Middle frontal gyrus (tissue), 1 donor: ENCODE measurements around the gene LYPD6B.

Experiments
- DNase-seq: peaks from one replicate; pipeline ENCODE4 v3.0.0-alpha.2; 2015; ENCODE audit warnings: low spot score; ENCODE audit errors: extremely low spot score

LYPD6B gene

DNA sequence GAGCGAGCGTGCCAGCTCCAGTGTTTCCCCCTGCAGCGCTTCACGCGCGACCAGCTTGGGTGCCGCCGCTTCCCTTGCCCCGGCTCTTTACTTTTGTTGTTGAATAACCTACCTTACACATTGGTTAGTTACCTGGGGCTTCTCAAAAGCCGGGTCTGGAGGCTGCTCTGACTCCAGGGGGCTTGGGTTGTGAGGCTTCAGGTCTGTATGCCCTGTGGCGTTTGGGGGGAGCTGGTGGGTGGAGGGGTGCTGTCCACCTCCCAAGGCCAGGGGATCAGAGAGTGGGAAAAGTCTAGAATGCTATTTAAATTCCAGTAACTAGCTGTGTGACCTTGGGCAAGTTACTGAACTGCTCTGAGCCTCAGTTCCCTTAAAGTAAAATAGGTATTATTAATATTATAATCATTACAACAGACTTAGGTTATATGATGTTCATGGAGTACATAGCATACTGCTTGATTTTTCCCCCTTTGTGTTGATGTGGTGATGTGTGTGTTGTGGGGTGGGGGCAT is 770 bp downstream of the LYPD6B start:
- DNase-seq = no peak

DNA sequence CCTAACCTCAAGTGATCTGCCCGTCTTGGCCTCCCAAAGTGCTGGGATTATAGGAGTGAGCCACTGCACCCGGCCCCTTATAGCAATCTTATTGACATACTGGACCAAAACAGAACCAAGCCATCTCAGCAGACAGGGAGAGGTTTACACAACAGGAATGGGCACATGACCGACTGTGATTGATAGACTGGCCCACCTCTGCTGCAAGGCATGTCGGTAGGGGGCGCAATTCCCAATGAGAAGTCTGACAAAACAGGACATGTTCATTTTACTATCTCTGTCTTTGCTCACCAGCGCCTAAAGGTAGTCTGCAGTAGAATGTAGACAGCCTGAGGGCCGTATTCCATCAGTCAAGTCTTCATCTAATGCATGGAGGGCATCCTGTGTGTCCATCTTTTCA is 2.0 kb downstream of the LYPD6B start:
- no peak for DNase-seq

DNA sequence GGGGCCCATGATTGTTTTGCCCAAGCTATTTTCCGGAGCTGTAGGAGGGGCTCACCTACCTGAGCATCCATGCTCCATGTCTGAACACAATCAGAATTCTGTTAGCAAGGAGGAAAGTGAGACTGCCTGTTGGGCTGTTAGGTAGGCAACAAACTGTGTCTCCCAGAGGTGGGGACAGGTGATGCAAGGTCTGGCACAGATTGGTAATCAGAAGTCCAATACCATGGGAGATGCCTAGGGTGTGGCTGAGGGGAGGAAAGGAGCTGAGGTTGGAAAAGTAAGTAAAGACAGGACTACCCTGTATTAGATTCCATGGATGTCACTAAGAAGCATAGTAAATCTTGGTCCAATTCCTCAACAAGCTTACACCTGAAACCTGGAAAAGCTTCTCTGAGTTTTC is 3.0 kb downstream of the LYPD6B start:
- no peak for DNase-seq

DNA sequence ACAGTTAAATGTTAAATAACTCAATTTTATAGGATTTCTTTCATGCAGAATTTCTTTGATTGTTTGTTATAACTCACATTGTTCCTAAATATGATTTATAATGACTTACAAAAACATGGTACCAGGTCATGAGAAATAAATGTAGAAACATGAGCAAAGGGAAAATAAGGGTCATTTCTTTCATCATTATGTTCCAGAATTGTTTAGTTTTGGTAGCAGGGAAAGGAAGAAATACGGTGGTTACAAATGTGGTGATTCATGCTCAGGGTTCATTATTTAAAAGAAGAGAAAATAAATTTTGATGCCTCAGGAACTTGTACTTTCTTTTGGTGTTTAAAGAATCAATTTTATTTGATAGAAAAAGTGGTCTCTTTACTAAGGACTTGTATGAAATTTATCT is 4.4 kb downstream of the LYPD6B start:
- no peak for DNase-seq

DNA sequence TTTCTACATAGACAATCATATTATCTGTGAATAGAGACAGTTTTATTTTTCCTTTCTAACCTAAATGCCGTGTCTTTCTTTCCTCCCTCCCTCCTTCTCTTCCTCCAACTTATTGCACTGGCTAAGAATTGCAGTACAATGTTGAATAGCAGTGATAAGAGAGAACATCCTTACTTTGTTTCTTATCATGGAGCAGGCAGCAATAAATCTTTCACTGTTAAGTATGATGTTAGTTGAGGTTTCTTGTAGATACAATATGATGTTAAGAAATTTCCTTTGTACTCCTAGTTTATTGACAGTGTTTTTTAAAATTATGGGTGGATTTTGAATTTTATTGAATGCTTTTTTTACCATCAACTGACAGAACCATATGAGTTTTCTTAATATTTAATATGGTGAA is 6.0 kb downstream of the LYPD6B start:
- DNase-seq = no peak

DNA sequence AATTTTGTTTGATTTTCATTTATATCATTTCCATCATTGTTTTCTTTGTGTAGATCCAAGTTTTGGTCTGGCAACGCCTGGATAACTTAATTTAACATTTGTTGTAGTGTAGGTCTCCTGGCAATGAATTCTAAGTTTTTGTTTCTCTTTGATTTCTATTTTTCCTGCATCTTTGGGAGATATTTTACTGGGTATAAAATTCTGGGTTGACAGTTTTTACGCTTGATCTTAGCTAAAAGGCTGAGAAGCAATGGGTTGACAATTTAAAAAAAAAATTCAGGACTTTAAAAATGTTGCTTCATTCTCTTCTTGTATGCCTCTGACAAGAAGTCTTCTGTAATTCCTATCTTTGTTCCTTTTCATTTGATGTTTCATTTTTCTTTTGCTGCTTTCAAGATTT is 8.6 kb downstream of the LYPD6B start:
- no peak for DNase-seq

DNA sequence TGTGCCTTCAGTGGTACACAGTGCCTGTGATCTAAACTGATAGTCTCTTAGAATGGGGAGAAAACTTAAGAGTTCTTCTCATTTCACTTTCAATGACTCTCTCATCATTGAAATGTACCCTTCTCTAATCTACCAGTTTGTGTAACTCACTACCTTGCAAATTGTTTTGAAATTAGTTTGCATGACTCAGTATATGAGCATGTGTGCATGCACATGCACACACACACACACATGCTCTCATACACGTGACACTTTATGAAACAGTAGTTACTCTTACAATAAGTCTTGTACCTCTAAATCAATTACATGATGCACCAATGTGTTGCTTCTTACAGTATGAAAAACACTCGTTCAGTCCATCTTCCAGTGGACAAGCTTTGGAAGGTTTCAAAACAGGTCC is 10.6 kb downstream of the LYPD6B start:
- no peak for DNase-seq

DNA sequence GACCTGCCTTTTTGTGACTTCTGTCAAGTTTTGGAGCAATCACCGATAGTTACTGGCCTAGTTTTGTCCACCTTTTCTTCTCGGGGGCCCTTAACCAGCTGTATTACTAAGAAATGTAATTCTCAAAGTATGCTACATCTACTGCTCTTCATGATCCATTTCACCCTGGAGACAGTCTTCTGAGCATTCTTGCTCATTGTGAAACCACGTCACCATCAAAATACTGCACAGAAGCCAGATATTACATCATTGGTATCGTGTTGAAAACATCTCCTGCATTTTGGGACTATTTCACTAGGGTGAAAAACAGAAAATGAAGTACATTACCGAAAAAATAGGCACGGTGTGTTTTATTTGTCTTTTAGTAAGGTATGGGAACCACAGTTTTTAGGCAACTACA is 11.7 kb downstream of the LYPD6B start:
- no peak for DNase-seq

DNA sequence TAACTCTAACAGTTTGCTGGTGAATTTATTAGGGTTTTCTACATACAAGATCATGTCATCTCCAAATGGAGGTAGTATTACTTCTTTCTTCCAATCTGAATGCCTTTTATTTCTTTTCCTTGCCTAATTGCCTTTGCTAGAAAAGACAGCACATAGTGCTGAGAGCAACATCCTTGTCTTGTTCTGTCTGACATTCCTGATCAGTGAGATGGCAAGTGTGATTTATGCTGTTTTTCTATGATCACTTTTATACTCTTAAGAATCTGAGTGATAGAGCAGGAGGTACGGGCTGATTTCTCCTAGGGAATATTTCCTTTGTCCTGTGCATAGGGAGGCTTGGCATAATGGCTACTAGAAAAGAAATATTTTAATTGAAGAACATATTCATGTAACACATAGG is 17.3 kb downstream of the LYPD6B start:
- DNase-seq = no peak

DNA sequence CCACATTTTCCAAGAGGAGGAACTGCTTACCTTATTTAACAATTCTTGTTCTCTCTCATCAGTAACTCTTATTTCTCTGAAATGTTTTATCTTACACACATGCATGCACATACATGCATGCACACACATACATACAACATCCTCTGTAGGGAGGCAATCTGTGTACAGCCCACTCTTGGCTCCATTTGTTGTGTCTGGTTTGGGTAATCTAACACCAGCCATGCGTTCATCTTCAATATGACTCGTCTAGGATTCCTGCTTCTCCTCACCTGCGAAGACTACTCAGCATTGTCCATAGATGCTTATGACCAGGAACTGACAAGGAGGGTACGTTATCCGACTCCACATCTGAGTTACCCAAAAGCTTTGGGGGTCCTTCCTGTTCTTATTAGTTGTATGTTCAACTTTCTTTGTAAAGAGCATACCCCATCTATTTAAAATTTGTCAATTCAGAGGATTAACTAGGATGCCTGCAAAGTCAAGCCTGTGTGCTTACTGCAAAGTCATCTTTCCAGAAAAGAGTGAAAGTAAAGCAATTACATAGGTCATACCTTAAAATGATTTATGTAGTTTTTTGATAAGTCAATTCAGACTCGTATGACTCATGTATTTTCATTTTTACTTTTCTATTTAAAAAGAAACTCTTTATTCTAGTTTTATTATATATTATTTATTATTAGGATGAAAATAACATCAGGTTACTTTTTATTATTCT is 18.2 kb downstream of the LYPD6B start:
- no peak for DNase-seq

DNA sequence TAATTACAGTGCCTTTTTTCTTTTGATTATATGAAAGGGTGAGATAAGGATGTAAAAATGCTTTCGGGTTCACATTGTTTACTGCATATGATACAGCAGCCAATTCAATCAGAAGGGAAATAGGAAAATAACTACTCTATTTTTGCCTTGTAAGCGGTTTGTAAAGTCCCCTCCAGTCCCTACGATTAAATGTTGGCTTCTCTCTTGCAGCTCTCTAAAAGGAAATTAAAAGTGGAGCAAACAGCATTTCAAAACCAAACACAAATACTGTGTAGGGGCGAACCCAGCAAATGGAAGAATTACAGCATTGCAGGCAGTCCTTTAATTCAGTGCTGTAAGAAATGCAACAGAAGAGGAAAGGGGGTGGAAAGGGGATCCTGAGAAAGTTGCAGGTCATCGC is 18.9 kb downstream of the LYPD6B start:
- no peak for DNase-seq

DNA sequence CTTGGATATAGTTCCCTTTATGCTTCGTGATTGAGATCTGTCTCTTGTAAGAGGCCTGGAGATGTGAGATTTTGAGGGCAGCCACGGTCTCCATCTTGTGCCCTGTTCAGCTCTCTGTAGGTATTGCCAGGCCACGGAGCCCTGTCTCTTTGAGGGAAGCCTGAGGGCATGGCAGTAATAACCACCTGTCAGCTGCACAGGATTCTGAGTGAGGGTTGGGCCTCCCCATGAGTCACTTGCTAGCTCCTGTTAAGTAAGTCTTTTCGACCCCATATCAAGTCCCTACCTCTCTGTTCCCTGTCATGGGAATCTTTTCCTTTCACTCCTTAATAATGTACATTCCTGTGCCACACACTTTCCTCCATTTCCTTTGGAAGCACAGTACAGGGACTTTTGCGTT is 20.4 kb downstream of the LYPD6B start:
- no peak for DNase-seq

DNA sequence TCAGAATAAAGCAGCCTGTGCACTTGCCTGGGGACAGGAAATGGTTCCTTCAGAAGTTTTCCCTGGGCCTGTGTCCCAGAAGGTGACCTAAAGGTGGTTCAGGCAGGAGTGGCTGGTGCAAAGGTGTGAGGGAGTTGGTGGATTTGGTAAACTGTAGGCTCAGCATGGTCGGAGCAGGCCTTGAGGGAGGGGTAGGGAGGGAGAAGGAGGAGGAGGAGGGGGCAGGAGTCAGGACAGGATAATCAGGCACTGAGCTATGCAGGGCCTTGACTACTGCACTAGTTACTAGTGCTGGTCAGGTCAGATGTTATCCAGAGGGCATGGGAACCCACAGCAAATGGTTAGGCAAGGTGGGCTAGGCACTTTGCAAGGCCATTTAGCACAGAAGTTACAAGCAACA is 21.3 kb downstream of the LYPD6B start:
- DNase-seq = no peak

DNA sequence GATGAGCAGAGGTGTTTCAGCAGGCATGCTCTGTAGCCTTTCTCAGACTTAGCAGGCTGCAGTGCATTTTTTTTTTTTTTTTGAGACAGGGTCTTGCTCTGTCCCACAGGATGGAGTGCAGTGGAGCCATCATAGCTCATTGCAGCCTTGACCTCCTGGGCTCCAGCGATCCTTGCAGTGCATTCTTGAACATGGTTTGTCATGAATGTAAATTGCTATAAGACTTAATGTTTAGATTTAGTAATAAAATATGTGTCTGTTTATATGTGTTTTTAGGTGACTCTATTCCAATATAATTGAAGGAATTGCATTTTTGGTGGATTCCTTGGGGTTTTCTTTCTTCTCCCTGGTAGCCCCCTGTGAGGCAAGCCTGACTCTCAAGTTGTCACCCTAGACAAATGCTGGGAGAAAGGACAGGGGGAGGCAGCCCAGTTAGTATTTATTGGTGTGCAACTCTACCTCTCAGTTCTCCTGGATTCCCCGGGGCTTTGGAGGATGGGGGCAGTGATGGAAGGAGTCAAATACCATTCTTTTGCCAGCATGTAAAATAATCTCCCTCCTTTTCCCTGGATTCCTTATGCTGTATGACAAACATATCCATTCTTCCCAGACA is 22.7 kb downstream of the LYPD6B start:
- no peak for DNase-seq

DNA sequence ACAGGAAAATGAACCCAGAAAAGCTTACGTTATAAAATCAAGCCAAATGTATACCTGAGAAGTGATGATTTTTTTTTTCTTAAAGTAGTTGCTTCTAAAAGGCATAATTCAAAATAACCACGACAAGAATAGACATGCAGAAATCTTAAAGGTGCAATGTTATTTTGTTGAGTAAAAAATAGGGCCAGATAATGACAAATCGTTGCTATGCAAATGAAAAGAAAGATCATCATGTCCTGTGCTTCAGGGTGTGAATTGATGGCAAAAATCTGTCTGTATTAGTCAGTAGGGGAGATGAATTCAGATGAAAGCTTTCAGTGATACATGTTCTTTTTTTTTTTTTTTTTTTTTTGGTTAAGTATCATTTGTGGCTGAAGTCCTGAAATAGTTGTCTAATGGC is 24.0 kb downstream of the LYPD6B start:
- DNase-seq = no peak

DNA sequence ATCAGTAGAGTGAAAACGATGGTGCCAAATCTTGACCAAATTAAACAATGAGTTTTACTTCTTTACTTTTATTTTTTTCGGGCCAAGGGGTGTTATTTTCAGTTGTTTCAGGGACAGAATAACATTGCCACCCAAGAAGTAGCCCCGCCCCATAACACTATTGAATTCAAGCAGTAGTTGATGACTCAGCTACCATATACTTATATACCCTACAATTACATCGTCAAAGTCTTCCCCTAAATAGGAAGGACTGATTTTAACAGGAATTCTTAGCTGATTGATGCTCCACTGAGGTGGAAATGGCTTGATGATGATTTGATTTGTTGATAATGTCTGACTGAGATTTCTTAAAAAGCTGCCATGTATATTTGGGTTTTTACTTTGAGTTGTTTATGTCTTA is 24.7 kb downstream of the LYPD6B start:
- no peak for DNase-seq

DNA sequence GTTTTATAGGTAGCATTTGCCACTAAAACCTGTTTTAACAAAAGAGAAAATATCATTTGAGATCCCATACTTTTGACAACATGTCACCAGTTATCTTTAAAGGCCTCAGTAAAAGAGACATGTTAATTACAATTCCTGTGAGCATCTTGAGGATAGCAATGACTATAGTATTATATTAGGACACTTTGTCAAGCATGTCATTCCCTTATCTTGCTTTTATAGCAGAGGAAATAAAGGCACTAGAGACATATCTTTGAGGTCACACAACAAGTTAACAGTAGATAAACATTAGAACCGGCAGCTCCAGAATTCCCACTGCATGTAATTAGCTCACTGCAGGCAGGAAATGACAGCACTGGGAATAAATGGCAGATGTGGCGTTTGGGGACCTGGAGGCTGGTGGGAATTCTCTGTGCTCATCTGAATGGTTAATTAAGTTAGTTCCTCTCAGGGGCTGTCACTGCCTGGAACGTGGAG is 25.9 kb downstream of the LYPD6B start:
- no peak for DNase-seq

DNA sequence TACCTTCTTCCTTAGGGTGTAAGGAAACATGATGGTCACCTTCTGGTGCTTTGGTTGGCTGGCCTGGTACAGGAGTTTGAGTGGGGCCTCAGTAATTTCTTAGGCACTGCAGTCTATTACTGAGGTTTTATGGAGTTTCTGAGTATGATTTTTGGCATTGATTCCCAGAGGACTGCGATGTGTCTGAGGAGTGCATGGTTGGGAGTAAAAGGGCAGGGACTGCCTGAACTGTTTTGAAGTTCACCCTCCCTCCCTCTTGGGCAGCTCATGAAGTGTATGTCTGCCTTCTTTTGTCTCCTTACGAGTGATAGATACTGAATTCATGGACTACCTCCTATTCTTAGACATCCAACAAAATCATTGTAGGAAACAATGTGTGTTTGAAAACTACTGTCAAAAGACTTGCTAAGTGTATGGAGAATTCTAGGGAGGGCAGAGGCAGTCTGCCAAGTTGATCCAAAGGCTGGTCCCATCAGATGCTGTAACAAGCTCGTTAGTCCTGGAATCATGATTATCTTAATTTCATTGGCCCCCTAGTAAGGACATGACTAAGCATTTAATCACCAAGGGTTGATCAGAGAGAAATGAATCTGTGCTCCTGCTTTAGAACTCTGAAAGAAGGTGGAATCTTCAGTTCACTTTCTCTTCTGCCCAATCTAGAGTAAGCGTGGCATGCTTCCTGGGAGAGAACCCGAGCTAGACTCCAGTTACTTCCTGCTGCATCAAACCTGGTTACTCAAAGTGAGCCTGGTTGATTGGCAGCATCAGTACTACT is 26.5 kb downstream of the LYPD6B start:
- DNase-seq = no peak

DNA sequence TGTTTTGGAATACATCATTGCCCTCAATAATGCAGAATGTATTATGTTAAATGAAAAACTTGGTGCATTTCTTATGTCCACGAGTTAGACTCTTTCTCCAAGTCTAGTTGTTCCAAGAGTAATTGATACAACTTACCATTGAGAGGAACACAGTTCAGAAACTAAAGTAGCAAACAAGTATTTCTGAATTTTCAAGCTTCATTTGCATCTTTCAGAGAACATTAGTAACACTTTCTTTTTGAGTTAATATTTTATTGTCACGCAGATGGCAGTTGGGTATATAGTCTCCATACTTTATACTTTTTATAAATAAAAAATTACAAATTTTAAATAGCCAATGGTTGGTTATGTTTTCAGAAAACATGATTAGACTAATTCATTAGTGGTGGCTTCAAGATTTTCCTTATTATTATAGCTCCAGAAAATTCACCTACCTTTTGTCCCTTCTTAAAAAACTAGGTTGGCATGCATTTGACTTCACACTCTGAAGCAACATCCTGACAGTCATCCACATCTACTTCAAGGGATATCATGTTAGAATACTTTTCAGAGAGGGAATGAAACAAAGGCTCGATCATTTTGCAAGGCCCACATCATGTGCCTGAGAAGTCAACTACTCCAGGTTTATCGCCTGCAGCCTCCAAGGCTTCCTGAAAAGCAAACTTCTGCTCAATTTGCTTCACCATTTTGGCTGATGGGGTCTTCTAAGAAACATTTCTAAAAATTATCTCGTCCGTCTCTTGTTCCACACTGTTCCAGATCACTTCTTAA is 29.9 kb downstream of the LYPD6B start:
- no peak for DNase-seq

DNA sequence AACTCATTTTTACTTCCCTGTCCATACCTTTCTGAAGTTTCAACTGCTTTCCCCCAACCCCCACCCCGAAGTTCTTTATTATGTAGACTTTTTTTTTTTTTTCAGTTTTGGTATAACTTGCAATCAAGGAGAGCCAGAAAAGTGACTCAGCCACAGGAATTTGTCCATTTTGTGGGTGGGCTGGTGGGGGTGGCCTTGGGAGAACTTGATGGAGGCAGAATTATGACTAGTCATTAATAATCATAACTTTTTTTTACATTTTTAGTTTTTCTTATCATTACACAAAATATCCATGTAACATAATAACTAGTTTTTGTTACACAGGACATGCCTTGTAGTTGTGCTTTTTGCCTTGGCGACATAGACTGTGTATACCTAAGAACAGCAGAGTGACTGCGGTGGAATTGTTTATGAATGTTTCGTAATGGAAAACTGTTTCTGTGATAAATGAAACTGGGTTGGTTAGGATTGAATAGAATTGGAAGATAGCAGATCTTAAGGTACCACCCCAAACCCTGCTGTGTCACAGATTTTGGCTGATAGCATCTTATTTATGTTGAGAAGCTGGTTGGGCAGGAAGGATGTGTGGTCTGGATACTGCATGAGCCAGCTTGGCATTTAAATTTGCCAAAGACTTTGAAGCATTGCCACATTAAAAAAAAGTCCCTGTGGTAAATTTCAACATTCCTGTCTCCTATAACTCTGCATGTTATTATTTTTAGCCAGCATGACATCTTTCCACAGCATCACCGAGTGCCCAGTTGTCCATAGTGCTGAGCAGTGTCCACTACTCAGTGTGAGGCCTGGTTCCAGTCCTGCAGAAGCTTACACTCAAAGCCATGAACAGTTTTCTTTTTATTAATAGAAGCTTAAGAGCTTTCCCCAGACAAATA is 30.7 kb downstream of the LYPD6B start:
- DNase-seq = no peak
